Measurements from ENCODE around the gene DYNC2LI1.

Gene DYNC2LI1

GRCh38 chr2:43814711-43815110, 40.9 kb downstream of the DYNC2LI1 start:
- no peak for DNase-seq (ENCODE audit: low read depth, low spot score)

- DNase-seq (ENCODE audit: low read depth, low spot score) = no peak
Observed at GRCh38 chr2:43818761-43819160, 44.9 kb downstream of the DYNC2LI1 start.

DNA sequence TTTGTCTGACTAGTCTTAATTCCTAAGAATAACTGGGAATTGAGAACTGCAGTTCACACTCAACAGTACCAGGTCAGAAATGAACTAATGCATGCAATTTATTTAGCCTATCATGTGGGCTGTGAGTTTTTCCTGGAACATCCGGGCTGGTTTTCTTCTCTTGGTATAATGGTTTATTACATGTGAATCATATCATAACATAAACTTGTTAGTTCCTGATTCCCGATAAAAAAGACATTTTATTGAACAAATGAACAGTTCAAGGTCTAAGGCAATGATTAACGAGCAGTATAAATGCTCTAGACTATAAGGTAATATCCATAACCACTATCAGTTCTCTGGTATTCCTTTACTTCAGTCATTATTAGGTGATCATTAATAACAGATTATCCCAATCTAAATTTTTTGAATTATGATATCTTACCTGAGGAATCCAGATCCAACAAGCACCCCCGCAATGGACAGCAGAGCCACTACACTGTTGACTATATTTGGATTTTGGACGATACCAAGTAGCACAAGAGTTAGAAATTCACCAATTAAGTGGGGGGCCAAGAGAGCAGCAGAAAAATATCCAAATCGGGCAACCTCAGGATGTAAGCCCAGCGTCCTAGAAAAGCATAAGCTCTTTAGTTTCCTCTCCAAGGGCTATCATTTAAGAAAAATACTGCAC, 45.8 kb downstream of the DYNC2LI1 start:
- no peak for DNase-seq (ENCODE audit: low read depth, low spot score)

DNA sequence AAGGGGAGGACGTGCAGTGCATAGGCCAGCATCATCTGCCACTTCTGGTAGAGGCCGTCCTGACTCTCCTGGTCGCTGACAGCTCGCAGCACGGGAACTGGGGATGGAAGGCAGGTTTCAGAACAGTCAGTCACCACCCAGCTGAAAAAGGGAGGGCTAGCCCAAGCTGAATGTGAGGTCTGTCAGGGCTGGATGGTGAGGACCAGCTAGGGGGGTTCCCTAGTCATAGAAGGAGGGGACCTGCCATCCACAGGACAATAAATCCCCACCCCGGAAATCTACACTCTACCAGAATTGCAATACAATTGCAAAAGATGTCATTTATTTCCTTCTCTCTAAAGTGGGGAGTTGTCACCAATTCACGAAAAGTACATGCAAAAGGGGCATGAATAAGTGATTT, 49.0 kb downstream of the DYNC2LI1 start:
- no peak for DNase-seq (ENCODE audit: low read depth, low spot score)

DNA sequence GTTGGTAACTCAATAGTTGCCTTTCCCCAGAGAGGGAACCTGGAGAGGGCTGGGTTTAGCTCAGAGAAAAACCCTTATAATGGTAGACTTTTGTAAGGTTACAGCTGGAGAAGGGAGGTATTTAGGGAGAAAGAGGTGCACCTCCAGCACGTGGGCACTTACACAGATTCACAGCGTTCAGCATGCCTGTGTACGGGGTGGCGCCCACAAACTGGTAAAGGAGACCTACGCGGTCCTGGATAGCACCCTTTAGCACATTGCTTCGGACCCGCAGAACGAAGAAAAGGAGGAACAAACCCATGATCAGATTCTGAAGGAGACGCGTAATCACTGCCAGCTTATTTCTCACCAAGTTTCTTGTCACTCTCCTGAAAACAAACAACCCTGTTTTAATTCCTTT, 49.9 kb downstream of the DYNC2LI1 start:
- DNase-seq (ENCODE audit: low read depth, low spot score) = no peak

GRCh38 chr2:43824512-43824911, 50.7 kb downstream of the DYNC2LI1 start:
- no peak for DNase-seq (ENCODE audit: low read depth, low spot score)

- DNase-seq (ENCODE audit: low read depth, low spot score) = no peak
Observed at GRCh38 chr2:43824951-43825493, 51.2 kb downstream of the DYNC2LI1 start.

- no peak for DNase-seq (ENCODE audit: low read depth, low spot score)
Observed at GRCh38 chr2:43825841-43826240, 52.0 kb downstream of the DYNC2LI1 start.

DNA sequence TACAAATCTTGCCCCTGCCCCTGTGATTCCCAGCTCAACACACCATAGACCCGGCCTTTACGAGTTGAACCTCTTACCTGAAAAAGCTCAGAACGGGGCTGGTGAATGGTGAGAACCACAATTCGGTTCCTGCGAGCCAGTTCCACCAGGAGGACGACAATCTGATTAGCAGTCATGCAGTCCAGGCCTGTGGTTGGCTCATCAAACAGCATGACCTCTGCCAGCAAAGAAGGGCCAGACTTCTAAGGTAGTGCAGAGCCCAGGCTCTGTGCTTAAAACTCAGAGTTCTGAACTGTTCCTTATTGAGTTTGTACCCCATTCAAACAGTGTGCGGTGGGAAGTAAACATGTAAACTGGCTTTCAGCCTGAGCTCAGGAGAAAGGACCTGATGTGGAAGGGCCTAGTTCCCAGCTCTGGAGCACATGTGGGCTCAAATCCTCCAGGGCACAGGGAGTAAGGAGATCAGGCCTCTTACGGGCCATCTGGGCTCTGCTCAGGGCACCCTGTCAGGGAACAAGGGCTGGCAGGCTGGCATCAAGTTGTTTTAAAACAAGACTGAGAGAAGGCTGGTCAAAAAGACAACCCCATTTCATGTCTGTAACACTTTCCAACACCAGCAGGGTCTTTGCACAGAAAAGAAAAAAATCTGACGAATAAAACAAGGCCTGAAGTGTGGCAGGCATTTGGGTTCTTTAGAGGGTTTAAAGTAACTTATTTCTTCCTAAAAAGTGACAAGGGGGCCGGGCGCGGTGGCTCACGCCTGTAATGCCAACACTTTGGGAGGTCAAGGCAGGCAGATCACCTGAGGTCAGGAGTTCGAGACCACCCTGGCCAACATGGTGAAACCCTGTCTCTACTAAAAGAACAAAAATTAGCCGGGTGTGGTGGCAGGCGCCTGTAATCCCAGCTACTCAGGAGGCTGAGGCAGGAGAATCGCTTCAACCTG, 52.7 kb downstream of the DYNC2LI1 start:
- no peak for DNase-seq (ENCODE audit: low read depth, low spot score)

- no peak for DNase-seq (ENCODE audit: low read depth, low spot score)
Observed at GRCh38 chr2:43831543-43832294, 57.9 kb downstream of the DYNC2LI1 start.

DNA sequence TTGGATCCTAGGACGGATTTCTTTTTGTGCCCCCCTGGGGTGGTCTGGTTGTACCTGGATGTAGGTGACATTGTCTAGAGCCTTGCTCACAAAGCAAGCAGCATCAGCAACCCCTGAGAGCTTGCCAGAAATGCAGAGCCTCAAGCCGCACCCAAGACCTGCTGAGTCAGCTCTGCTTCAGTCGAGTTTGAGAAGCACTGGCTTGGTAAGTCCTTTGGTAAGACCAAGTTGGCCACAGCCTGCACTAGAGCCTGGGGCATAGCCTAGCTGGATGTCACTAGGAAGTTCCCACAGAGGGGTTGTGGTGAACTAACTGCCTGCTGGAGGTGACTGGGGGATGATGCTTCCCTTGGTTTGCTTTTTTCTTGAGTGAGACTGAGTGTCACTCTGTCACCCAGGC, 58.6 kb downstream of the DYNC2LI1 start:
- DNase-seq (ENCODE audit: low read depth, low spot score) = no peak

DNA sequence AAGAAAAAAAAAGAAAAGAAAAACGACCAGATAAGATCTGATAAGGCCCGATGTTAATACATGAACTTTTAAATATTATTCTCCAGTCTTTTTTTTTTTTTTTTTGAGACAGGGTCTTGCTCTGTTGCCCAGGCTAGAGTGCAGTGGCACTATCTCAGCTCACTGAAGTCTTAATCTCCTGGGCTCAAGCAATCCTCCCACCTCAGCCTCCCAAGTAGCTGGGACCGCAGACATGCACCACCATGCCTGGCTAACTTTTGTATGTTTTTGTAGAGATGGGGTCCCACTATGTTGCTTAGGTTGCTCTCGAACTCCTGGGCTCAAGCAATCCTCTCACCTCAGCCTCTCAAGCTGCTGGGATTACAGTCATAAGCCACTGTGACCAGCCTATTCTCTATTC, 63.2 kb downstream of the DYNC2LI1 start:
- DNase-seq (ENCODE audit: low read depth, low spot score) = no peak

- no peak for DNase-seq (ENCODE audit: low read depth, low spot score)
Observed at GRCh38 chr2:43837831-43838559, 64.2 kb downstream of the DYNC2LI1 start.

DNA sequence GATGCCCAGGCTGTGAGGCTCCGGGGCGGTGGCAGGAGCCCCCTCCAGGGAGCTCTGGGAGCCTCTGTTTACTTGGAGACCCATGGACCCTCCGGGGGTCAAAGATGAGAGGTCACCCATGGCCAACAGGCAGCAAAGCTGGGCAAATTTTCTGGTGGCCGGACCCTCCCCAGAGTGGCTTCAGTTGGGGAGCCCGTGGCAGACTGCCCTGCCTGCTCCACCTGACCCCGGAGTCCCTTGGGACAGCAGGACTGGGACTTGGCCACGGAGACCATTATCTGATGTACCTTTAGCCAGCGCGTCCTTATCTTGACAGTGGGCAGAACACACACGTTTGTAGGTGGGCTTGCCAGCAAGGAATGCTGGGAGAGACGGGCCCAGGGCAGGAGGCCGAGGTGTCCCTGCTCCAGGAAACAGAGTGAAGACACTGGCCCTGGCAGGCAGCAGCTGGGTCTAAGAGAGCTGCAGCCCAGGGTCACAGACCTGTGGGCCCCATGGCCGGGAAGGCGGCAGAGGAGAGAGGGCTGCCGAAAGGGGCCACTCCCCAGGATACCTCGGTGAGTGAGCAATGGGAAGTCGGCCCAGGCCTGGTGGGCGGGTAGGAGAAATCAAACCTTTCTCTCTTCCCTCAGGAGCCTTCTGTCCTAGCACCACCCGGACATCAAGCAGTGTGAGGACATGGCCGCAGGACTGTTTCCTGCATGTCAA, 64.9 kb downstream of the DYNC2LI1 start, which contains the start of the genes ABCG5 and ABCG8:
Gene ABCG5 (minus strand): TSS at position 280 of the 708 bp plus-strand sequence. CDS start 160 bp downstream, at position 120.
Gene ABCG8 (plus strand): TSS at position 412 of the 708 bp plus-strand sequence. CDS start 83 bp downstream, at position 495.
- DNase-seq (ENCODE audit: low read depth, low spot score) = no peak

DNA sequence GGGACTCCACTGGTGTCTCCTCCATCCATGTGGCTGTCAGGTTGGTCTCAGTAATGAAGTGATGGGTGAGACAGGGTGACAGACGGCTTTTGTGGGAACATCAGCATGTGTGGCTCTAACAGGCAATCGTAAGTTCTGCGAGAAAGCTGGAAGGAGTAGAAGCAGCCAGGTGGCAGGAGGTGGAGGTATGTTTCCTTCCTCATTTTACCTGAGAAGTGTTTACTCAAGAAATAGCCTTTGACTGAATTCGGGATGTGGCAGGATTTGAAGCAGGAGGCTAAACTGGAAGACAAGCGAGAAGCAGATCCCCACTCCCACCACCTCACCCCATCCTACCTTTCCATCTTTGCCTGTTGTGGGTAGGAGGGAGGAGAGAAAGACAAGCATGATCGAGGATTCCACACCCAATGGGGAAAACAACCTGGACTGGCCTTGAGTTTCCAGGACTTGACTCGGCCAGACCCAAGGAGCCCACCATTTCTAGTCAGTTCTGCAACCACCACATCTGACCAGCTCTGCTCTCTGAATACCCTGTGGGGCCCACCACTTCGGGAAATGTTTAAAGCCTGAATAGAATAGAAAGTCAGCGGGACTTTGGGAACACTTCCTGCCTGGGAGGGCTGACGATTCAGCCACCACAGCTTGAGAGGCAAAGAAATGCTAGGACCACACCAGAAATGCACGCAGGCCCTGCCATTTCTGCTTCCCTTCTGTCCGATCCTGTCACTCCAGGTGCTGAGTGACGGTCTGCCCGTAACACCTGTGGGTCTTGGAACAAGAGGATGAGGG, 66.1 kb downstream of the DYNC2LI1 start:
- no peak for DNase-seq (ENCODE audit: low read depth, low spot score)

DNA sequence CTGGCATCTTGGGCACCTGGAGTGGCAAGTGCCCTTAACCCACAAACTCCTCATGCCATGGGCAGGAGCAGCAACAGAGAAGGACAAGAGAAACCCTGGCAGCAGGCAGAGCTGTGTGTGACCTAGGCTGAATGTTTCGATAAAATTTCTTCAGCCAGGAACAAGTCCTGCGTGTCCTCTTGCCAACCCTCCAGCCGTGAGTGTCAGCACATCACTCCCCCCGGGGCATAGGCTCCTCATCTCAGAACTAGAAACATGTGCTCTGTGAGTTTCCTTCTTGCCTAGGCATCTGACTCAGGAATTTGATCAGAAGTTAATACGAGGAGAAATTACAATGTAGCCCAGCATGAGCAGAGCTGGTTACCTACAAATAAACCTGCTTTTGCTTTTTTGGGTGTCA, 67.1 kb downstream of the DYNC2LI1 start:
- DNase-seq (ENCODE audit: low read depth, low spot score) = no peak

- no peak for DNase-seq (ENCODE audit: low read depth, low spot score)
Observed at GRCh38 chr2:43841949-43842865, 68.4 kb downstream of the DYNC2LI1 start.

- no peak for DNase-seq (ENCODE audit: low read depth, low spot score)
Observed at GRCh38 chr2:43842866-43843226, 69.0 kb downstream of the DYNC2LI1 start.

Data from smooth muscle cell of the brain vasculature (primary cell).